GM18508 (cell line): ENCODE results near the gene IL1R2.

Experiments used
- ATAC-seq: cut with Tn5 transposase; IDR thresholded peaks from one replicate; pipeline ENCODE4 v1.9.1; 2021; ENCODE audit warnings: moderate number of reproducible peaks; ENCODE audit not compliant: insufficient read depth, unreplicated experiment

IL1R2 gene

GRCh38 chr2:101991721-101992145 is at the start of gene IL1R2:
Gene IL1R2 (plus strand): TSS chr2:101991960. CDS start chr2:102008576, 16,616 bp downstream.
- no peak for ATAC-seq

GRCh38 chr2:101942851-101943250 is 48.9 kb upstream of the IL1R2 start:
- no peak for ATAC-seq

- ATAC-seq = no peak
These were observed 45.3 kb upstream of the IL1R2 start for GRCh38 chr2:101946372-101947039.

- no peak for ATAC-seq
These were observed 44.4 kb upstream of the IL1R2 start for GRCh38 chr2:101947374-101947773.

- ATAC-seq = no peak
These were observed 43.1 kb upstream of the IL1R2 start for GRCh38 chr2:101948625-101949155.

GRCh38 chr2:101949304-101949703 is 42.5 kb upstream of the IL1R2 start:
- ATAC-seq = no peak

GRCh38 chr2:101951296-101951695 is 40.5 kb upstream of the IL1R2 start:
- no peak for ATAC-seq

- no peak for ATAC-seq
These were observed 39.2 kb upstream of the IL1R2 start for GRCh38 chr2:101952551-101952950.

- no peak for ATAC-seq
These were observed 35.0 kb upstream of the IL1R2 start for GRCh38 chr2:101956465-101957438.

GRCh38 chr2:101958061-101958460 is 33.7 kb upstream of the IL1R2 start:
- no peak for ATAC-seq

- no peak for ATAC-seq
These were observed 30.9 kb upstream of the IL1R2 start for GRCh38 chr2:101960819-101961337.

GRCh38 chr2:101961338-101962191 is 30.2 kb upstream of the IL1R2 start:
- no peak for ATAC-seq

- no peak for ATAC-seq
These were observed 29.5 kb upstream of the IL1R2 start for GRCh38 chr2:101962309-101962708.

- ATAC-seq = no peak
These were observed 28.6 kb upstream of the IL1R2 start for GRCh38 chr2:101963198-101963597.

GRCh38 chr2:101967826-101968513 is 23.8 kb upstream of the IL1R2 start:
- ATAC-seq = no peak

GRCh38 chr2:101969723-101970122 is 22.0 kb upstream of the IL1R2 start:
- ATAC-seq = no peak

- no peak for ATAC-seq
These were observed 20.9 kb upstream of the IL1R2 start for GRCh38 chr2:101970901-101971300.

- no peak for ATAC-seq
These were observed 19.9 kb upstream of the IL1R2 start for GRCh38 chr2:101971836-101972235.

- no peak for ATAC-seq
These were observed 18.9 kb upstream of the IL1R2 start for GRCh38 chr2:101972621-101973434.
